NCI-H2227 (cell line): ENCODE results near the gene ZNF341.
"Not testable (repeated sequence)": the region's sequence is repeated elsewhere in the genome, so short reads cannot be mapped to it uniquely, and the experiment has no call there.

Experiments used
- DNase-seq: peaks from one replicate; lab custom pipeline; 2025; ENCODE audit not compliant: unreplicated experiment; lab: John Stamatoyannopoulos, UW

The ZNF341 gene

DNA sequence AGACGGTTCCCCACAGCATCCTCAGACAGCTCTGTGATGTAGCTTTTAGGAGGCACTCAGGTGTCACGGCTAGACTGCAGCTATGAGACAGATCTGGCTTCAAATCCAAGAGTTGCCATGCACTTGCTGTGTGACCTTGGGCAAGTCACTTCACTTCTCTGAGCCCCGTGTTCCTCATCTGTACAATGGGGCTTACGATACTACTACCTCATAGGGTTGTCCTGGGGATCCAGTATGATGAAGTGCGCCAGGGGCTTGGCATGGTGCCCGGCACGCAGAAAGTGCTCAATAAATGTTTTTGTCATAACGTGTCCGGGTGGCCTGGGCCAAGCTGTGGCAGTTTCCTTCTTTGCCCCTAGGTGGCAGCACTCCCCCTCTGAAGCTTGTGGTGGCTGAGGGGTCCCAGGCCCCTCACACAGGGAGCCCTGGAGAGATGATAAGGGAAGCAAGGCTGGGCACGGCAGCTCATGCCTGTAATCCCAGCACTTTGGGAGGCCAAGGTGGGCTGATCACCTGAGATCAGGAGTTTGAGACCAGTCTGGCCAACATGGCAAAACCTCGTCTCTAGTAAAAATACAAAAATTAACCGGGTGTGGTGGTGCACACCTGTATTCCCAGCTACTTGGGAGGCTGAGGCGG, 60.3 kb downstream of the ZNF341 start:
- DNase-seq, result peak; percentile 48

DNA sequence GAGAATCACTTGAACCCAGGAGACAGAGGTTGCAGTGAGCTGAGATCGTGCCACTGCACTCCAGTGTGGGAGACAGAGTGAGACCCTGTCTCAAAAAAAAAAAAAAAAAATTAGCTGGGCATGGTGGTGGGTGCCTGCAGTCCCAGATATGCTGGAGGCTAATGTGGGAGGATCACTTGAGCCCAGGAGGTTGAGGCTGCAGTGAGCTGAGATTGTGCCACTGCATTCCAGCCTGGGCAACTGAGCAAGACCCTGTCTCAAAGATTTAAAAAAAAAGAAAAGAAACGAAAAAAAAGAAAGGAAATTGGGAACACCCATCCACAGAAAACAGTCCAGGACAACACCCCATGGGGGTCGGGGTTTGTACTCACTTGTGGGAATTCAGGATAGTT, 60.8 kb downstream of the ZNF341 start:
- DNase-seq, result not testable (repeated sequence)

DNA sequence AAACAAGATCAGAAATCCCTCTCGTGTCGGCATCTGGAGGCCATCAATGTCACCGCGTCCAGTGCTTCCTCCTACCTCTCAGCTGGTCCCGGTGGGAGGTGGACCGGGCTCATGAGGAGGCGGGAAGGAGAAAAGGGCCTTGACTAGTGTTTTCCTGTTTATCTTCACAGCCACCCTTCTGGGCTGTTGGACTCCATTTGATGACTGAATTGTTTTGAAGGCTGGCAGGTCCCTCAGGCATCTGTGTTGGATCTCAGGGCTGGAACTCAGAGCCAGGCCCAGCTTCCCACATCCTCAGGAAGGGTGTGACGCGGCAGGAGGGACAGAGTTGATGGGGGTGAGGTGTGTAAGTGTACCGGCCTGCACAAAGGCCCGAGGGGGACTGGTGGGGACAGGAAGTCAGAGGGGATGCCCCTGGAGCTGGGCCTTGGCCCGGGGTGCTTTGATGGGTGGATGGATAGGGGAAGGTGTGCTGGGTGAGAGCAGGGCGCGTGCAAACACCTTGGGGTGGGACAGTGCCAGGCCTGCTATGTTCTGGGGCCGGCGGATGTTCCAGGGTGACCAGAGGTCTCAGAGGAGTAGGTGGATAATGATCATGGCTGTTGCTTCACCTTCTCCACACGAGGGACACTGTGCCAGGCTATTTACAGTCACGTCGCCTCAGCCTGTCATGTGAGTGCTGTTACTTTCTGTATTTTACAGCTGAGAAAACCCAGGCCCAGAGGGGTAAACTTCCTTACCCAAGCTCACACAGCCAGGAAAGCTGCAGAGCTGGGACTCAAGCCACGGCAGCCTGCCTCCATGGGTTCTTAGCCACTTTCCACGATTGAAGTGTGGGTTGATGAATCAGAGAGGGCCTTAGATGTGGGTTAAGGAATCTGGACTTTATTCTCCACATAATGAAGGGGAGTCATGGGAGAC, 61.5 kb downstream of the ZNF341 start:
- no peak for DNase-seq

DNA sequence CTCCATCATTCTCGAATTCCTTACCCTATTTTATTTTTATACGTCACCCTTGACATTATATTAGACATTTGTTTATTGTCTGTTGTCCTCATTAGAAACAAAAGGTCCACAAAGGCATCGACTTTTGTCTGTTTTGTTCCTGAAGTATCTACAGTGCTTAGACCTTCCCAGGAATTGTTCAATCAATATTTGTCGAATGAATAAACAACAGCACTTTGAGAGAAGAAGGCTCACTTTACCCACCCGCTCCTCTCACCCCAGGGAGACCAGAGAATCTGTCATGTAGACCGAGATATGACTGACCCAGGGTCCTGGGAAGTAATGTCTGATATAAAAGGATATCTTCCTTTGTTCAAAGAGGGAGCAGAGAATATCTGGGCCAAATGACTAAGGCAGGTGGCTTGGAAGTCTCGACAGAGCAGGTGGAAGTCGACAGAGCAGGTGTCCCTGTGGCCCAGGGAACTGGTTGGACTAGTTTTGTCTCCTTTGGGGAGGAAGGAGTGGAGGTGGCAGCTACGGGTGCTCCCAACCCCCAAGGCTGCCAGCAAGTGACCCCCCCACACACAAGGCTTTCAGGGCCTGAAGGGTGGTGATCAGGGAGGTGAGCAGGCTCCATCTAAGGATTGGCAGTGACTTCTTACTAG, 64.6 kb downstream of the ZNF341 start:
- no peak for DNase-seq

DNA sequence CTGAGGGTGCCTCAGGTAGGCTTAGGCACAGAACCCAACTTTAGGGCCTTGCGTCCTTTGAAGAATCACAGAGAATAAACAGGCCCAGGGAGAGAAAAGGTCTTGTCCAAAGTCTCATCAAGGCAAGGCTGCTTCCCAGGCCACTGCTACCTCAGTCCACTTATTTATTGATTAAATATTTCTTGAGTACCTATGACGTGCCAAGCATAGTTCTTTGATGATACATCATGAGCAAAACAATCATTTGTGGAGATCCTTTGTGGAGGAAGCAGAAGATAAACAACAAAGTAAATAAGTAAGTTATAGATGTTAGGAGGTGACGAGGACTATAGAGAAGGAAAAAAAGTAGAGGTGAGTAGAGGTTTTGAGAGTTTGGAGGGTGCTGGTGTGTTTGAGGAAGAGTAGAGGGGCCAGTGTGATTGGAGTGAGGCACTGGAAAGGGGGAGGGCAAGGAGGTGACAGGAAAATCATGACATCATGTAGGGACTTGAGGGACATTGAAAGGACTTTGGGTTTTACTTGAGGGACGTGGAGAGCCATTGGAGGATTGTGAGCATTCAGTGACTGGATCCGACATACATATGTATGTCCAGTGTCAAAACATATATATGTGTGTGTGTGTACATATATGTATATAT, 65.2 kb downstream of the ZNF341 start:
- no peak for DNase-seq

DNA sequence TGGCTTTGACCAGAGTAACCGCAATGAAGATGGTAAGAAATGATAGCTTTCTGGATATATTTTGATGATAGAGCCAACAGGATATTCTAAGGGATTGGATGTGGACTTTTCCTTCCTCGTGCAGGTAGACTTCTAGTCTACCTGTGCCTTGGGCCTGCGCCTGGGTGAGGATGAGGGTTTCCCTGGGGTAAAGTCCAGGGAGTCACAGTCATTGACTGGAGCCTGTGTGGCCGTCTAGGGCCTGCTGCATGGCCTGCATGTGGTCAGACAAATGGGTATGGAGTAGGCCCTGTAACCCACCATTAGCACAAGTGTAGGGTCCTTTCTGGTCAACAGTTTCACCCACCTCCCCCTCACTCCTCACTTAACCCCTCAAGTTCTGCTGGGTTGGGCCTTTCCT, 66.6 kb downstream of the ZNF341 start:
- DNase-seq, result no peak

DNA sequence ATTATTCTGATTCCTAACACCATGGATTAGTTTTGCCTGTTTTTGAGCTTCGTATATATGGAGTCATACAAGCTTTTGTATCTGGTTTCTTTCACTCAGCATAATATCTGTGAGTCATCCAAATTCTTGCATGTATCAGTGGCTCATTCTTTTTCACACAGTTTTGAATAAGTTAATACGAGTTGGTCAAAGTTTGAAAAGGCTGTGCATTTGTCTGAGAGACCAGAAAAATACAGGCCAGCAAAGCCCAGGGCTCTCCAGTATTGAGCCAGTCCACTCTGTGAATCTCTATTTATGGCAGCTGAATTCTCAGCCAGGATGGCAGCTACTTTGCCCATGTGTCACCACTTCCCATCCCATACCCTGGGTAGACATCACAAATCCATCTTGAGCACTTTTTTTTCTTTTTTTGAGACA, 72.1 kb downstream of the ZNF341 start:
- no peak for DNase-seq

DNA sequence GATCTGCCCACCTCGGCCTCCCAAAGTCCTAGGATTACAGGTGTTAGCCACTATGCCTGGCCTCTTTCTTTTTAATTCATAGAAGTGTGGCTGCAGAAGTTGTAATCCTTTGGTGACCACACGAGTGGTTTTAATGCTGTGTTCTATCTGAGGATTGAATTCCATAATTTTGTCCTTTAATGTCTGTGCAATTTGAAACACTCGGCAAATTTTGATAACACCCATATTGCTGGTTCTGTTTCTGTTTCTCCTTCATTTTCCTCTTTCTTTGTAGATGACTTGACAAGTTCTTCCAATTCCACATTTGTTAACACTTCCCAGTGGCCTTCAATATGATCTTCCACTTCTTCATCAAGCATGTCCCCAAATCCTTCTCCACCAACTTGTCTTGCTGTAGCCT, 76.6 kb downstream of the ZNF341 start:
- no peak for DNase-seq

DNA sequence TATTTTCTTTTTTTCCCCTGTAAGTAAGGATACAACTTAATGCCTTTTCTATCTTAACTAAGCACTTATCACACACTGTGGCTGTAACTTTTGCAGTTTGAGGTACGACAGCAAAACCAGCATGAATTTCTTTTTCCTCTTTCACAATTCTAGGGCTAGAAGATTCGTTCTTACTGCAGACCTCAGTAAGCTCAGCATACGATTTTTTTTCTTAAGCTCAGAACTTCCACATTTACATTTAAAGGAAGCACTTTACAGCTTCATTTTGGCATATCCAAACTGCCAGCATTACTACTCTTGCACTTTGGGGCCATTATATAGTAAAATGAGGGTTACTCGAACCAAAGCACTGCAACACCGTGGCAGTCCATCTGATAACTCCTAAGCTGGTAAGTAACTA, 78.5 kb downstream of the ZNF341 start:
- DNase-seq, result no peak

DNA sequence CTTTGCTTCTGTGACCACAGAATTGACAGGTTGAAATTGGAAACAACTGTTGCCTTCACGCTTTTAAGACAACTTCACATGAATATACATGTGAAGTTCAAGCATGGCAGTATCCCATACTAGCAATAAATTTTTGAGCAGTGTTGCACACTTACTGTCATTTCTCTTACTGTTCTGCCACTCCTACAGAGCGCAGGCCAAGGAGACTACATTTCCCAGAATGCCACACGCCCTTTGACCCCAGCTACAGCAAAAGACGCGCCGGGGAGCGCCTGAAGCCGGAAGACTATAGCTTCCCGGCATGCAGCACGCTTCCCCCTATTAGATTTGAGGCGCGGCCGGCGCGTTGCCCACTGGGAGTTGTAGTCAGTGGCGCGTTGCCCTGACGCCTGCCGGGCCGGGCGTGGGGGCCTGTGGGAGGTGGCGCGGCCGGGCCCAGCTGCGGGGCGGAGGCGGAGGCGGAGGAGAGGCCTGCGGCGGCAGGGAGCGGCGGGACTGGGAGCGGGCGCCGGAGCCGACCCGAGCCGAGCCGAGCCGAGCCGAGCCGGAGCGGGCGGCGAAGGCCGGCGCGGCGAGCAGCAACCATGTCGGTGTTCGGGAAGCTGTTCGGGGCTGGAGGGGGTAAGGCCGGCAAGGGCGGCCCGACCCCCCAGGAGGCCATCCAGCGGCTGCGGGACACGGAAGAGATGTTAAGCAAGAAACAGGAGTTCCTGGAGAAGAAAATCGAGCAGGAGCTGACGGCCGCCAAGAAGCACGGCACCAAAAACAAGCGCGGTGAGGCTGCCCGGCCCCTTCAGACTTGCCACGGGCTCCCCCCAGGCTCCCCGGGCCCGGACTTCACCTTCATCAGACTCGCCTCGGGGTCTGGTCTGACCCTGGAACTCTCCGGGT, 79.3 kb downstream of the ZNF341 start, which contains the start of gene CHMP4B:
TSS of gene CHMP4B (plus strand) at position 464 of the 891 bp plus-strand sequence. CDS start at position 585, 121 bp downstream.
- peak; percentile 99 for DNase-seq

DNA sequence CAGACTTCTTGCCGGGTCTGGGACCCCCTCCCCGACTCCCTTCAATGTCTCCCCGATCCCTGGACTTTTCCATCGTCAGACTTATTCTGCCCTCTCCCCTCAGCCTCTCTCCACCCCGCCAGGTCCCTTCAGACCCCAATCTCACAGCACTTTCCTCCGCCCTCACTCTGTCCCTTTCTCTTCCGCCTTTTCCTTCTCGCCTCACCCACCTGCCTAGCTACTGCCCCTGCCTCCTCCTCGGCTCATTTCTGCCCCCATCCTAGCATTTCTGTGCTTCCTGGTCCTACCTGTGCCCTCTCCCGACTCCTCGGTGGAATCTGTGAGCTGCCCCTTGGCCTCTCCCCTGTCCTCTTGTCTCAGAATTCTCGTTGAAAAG, 80.0 kb downstream of the ZNF341 start:
- peak; percentile 31 for DNase-seq

DNA sequence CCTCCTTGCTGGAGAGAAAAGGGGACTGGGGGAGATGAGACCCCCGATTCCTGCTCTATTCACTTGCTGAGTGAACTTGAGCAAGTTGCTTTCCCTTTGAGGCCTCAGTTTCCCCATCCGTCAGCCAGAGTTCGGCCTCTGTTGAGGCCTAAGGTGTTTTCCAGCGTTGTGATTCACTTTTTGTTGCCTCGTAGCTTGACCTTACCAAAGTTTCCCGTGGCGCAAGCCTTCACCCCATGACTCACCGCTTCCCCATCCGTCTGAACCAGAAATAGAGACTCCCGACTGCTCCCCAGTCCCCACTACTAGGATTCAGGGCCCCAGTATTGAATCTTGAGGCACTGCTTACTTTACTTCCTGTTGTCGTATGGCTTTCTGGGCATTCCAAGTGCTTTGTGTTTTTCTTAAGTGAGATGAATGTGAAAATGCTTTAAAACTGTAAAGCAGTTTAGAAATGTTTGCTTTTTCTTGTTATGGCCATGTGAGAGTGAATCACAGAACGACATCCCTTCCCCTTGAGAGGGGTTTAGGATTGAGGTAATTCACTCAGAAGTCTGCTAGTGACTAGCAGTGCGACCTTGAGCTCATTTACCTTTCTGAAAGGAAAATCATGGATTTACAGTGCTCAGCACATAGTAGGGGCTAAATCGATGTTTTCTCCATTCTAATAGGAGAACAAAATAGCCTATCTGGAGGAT, 80.5 kb downstream of the ZNF341 start:
- DNase-seq, result no peak

DNA sequence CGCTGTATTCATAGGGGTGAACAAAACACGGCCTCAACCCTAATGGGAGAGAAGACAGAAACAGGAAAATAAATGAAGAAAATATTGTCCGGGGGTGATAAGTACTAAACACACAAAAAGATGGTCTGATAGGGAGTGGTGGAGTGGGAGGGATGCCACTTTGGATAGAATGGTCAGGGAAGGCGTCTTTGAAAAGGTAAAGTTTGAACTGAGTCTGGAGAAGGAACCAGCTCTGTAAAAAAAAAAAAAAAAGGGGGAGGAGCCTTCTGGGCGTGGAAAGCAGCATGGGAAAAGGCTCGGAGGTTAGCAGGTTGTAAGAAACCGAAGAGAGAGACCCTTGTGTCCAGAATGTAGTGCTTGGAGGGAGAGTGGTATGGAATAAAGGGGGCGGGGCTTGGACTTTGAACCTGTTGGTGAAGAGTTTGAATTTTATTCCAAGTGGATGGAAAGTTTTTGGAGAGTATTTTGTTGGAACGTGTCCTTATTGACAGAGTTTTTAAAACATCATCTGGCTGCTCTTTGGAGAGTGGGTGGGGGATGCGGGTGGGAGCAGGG, 81.2 kb downstream of the ZNF341 start:
- DNase-seq, result peak; percentile 54

DNA sequence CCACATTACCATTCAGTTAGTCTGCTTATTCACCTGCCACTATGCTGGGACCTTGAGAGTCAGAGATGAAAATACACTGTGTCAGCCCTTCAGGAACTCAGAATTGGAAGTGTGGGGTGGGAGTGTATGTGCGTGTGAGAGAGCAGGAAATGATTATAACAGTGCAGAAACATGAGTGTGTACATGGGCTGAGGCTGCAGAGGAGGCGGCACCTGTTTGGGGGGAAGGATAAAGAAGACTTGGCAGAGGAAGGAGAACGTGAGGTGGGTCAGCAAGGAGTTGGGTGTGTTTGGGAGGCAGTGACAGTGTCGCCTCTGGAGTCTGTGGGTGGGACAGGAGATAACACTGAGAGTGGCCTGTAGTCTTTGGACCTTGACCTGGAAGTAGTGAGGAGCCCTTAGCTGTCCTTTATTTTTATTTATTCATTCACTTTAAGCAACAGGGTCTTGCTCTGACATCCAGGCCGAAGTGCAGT, 82.5 kb downstream of the ZNF341 start:
- no peak for DNase-seq

DNA sequence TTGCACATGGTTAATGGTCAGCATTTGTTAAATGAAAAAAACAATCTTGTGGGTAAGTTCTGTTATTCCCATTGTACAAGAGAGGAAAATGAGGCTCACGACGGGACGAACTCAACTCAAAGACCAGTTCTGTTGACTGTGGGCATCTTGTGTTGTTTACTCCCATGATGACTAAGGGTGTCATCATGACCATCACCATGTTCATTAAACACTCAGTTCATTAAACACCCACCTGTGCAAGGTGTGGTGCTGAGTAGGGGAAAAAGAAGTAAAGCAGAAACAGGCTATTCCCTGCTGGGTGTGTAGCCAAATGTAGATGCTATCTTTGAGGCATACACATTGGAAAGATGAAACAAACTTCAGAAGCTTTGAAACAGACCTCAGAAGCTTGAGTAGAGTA, 83.9 kb downstream of the ZNF341 start:
- DNase-seq, result no peak

DNA sequence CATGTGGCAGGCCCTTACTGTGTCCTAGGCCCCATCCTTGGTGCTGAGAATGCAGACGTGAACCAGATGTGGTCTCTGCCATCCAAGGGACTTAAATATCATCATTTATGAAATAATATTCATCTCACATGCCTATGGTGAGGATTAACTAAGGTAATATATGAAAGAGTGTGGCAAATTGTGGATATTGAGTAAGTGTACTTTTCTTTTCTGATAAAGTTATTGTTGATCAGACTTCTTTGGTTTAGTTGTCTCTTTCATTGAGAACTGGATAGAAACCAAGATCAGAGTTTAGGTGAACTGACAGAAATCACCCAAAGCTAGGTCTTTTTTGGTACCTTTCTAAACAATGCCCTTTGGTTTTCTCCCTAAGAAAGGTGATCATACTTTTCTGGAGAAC, 84.4 kb downstream of the ZNF341 start:
- DNase-seq, result no peak

DNA sequence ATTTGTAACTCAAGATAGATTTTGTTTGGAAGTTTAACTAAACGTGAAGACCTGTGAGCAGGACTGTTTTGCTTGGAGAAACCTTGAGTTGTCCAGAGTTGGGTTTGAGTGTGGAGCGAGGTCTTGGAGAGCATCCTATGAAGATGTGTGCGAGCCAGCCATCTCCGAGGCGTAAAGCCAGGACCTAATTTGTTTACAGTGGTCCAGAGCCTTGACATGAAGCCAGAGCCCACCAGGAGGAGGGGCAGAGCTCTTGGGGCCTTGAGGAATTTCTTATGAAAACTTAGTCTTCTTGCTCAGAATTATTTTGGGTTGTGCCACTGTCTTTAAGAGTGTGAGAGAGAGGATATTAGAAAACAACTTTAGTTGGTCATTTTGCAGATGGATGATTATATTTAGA, 85.6 kb downstream of the ZNF341 start:
- DNase-seq, result no peak

DNA sequence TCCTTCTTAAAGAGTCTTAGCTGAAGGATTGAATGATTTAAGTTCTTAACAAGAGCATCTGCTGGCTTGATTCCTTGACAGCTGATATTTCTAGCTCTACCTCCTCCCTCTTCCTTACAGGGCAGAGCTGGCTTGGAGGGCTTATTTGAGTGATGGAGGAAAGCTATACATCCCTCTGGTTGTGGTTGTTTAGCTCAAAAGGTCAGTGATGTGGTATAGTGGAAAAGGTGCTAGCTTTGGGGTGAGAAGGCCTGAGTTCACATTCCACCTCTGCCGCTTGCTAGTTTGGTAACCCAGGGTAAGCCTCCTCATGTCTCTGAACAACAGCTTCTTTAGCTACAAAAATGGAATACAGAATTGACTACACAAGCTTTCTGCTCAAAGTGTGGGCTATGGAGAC, 87.7 kb downstream of the ZNF341 start:
- no peak for DNase-seq

DNA sequence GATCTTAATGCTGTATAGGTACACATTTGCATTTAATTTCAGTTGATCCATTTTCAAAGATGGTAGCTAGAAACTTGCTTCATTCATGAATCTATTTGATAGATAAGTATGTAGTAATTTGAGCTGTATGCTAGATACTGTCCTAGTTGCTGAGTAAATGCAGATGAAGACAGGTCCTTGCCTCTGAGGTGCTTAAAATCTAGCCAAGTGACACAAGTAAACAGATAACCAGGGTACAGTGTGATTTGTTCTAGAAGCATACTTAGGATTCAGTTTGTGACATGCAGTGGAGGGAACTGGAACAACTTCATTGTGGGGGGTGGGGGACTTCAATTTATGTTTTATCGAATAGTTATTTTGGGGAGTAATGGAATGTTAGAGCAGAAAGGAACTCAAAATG, 88.6 kb downstream of the ZNF341 start:
- DNase-seq, result no peak
